Parathyroid adenoma (tissue), 2 donors: ENCODE measurements around the gene ZBTB1.

Experiments used
- H2AFZ ChIP-seq: fragments of 300-600 bp; sonication (generic); one replicate; pipeline ENCODE4 v1.7.0; 2017; ENCODE audit warnings: antibody characterized with exemption, mild to moderate bottlenecking
- H3K27ac ChIP-seq: fragments of 300-600 bp; sonication (generic); one replicate; pipeline ENCODE4 v1.7.0; 2017
- H3K27me3 ChIP-seq: fragments of 300-600 bp; sonication (generic); one replicate; pipeline ENCODE4 v1.7.0; 2017; ENCODE audit warnings: low read length; ENCODE audit not compliant: control insufficient read depth, insufficient read depth
- H3K36me3 ChIP-seq: fragments of 300-600 bp; sonication (generic); one replicate; pipeline ENCODE4 v1.7.0; 2017; ENCODE audit warnings: low read length; ENCODE audit not compliant: control insufficient read depth, insufficient read depth
- H3K4me1 ChIP-seq: fragments of 300-600 bp; sonication (generic); one replicate; pipeline ENCODE4 v1.7.0; 2017; ENCODE audit warnings: control low read depth
- H3K4me2 ChIP-seq: fragments of 300-600 bp; sonication (generic); one replicate; pipeline ENCODE4 v1.7.0; 2017; ENCODE audit warnings: low read length
- H3K4me3 ChIP-seq: fragments of 300-600 bp; sonication (generic); one replicate; pipeline ENCODE4 v1.7.0; 2017; ENCODE audit warnings: low read depth, low read length
- H3K79me2 ChIP-seq: fragments of 300-600 bp; sonication (generic); one replicate; pipeline ENCODE4 v1.7.0; 2017; ENCODE audit warnings: control low read depth
- H3K9ac ChIP-seq: fragments of 300-600 bp; sonication (generic); one replicate; pipeline ENCODE4 v1.7.0; 2017; ENCODE audit warnings: mild to moderate bottlenecking
- H3K9me3 ChIP-seq: fragments of 300-600 bp; sonication (generic); one replicate; pipeline ENCODE4 v1.7.0; 2017; ENCODE audit warnings: low read length; ENCODE audit not compliant: control insufficient read depth
- TF ChIP-seq, protein P1 (sequence below): fragments of 300-600 bp; sonication (generic); IDR thresholded peaks from one replicate; pipeline ENCODE4 v1.7.0; 2017; ENCODE audit warnings: antibody characterized with exemption, mild to moderate bottlenecking
- donor health status: primary hyperparathyroidism.

The ZBTB1 gene

DNA sequence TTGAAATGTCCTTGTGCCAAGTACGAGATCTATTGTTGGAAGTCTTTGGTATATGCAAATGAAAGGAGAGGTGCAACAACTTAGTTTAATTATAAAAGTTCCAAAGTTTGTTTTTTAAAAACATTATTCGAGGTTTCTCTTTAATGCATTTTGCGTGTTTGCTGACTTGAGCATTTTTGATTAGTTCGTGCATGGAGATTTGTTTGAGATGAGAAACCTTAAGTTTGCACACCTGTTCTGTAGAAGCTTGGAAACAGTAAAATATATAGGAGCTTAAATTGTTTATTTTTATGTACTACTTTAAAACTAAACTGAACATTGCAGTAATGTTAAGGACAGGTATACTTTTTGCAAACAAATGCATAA lies 38.2 kb downstream of the ZBTB1 start:
- Histone ChIP-seq H3K27ac (no peak overlapping the region), H3K4me1 (peaks cover 4% of the 10 kb centered on the region), H3K9ac (no peak overlapping the region), H3K27me3 (no peaks in the 10 kb centered on the region), H3K36me3 (no peaks in the 10 kb centered on the region), H3K79me2 (no peaks in the 10 kb centered on the region), H3K4me2 (peak overlapping the region; percentile 49), H2AFZ (no peak overlapping the region), H3K9me3 (no peaks in the 10 kb centered on the region), H3K4me3 (peak overlapping the region; percentile 51)
- TF ChIP-seq, protein P1, sequence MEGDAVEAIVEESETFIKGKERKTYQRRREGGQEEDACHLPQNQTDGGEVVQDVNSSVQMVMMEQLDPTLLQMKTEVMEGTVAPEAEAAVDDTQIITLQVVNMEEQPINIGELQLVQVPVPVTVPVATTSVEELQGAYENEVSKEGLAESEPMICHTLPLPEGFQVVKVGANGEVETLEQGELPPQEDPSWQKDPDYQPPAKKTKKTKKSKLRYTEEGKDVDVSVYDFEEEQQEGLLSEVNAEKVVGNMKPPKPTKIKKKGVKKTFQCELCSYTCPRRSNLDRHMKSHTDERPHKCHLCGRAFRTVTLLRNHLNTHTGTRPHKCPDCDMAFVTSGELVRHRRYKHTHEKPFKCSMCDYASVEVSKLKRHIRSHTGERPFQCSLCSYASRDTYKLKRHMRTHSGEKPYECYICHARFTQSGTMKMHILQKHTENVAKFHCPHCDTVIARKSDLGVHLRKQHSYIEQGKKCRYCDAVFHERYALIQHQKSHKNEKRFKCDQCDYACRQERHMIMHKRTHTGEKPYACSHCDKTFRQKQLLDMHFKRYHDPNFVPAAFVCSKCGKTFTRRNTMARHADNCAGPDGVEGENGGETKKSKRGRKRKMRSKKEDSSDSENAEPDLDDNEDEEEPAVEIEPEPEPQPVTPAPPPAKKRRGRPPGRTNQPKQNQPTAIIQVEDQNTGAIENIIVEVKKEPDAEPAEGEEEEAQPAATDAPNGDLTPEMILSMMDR: no peak

DNA sequence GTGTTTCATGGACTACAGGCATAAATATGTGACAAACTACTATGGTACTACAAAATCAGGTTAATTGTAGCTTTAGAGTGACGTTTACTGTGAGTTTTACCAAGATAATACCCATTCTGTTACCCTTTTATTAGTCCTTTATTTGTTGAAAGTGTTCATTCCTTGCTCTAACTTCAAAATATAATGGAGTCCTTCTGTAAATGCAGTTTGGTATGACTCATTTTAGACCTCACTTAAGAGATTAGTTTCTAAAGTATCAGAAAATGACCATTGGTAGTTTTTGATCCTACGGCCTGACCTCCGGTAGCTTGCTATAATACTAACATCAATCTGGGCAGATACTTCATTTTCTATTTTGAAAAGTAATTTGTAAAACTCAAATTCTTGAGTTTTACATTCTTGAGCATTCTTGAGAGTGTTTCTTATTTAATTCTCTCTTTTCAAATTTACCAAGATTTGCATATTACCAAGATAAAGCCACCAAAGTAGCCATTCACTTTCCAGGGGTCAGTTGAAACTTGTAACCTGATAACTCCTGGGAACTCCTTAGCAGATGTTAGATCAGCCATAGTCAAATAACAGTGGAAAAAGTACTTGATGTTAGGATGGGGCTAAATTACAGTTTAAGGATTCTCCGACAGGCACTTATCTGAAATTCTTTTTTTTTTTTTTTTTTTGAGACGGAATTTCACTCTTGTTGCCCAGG lies 40.2 kb downstream of the ZBTB1 start:
- no peak overlapping the region for H3K9ac ChIP-seq
- no peaks in the 10 kb centered on the region for H3K27me3 ChIP-seq

DNA sequence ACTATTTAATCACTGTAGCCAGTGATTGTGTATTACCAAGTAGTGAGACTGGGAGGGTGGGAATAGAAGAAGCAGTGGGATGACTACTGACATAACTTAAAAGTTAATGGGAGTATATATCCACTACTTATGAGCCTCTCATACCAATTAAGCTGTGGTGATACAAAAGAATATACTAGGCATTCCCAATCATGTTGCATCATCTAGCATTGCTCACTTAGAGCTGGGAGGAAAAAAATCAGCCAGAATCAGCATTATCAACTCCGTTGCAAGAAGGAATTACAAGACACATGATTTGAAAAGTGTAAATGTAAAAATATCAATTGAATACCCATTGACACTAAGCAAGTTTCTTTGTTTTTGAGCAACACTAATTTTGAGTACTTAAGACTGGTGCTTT lies 44.4 kb downstream of the ZBTB1 start:
- Histone ChIP-seq H3K27ac (no peak overlapping the region), H3K4me3 (no peak overlapping the region), H3K9ac (no peak overlapping the region), H3K79me2 (no peaks in the 10 kb centered on the region), H3K4me1 (peaks cover 3% of the 10 kb centered on the region), H3K36me3 (no peaks in the 10 kb centered on the region), H3K4me2 (no peak overlapping the region), H3K9me3 (no peaks in the 10 kb centered on the region), H3K27me3 (no peaks in the 10 kb centered on the region), H2AFZ (no peak overlapping the region)
- TF ChIP-seq, protein P1: no peak

More for the DNA sequence above, 40.2 kb downstream of the ZBTB1 start:
- no peaks in the 10 kb centered on the region for H3K9me3 ChIP-seq
- H3K4me2 ChIP-seq: peak overlapping the region; percentile 1
- TF ChIP-seq, protein P1: no peak
- H3K4me1 ChIP-seq: peaks cover under 1% of the 10 kb centered on the region
- no peak overlapping the region for H2AFZ ChIP-seq
- peak overlapping the region; percentile 32 for H3K4me3 ChIP-seq
- H3K36me3 ChIP-seq: no peaks in the 10 kb centered on the region
- no peak overlapping the region for H3K27ac ChIP-seq
- no peaks in the 10 kb centered on the region for H3K79me2 ChIP-seq

DNA sequence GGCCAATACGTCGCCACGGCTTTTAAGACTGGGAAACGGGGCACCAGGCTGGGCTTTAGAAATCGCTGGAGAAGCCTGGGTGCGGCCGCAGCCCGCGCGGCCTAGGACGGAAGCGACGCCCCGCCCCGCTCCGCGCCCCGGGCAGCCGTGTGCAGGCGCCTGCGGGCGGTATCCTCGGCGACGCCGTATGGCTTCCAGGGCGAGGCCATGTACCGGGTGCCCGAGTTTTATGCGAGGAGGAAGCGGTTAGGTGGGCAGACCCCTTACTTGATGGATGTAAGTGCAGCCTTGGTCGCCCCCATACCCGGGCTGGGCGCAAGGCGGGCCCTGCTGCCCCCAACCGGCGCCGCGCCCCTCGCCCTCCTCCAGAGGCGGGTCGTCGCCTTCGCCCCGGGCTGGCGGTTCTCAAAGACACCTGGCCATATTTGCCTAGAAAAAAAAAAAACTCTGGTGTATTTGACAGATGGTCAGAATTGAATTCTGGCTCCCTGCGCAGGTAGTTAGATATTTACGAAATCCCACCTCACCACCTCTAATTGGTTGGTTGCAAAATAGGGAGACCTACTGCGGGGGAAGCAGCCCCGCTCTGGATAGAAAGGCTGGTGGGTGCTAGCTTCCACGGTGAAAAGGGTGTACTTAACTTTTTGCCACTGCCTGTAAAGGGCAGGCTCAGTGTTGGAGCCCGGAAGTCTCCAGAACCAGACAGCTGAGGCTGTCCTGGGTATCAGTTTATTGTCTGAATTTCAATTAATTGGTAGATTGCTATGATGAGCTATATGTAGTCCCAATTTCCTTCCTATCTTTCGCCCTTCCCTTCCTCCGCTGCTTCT lies 45.4 kb downstream of the ZBTB1 start, which contains the start of gene PPP1R36:
PPP1R36 (plus strand) TSS at position 171 of the 830 bp plus-strand sequence; CDS start at position 208, 37 bp downstream.
- Histone ChIP-seq H3K27me3 (no peaks in the 10 kb centered on the region), H3K79me2 (no peaks in the 10 kb centered on the region), H3K9me3 (no peaks in the 10 kb centered on the region), H3K9ac (no peak within 1 kb of the TSS), H3K27ac (no peak within 1 kb of the TSS), H3K36me3 (no peaks in the 10 kb centered on the region), H3K4me3 (no peak within 1 kb of the TSS), H3K4me2 (no peak within 1 kb of the TSS), H2AFZ (peak within 1 kb of the TSS; percentile 89), H3K4me1 (peaks cover 3% of the 10 kb centered on the region)
- TF ChIP-seq, protein P1: no peak
